ENCODE results near the gene USP43.
"Not testable (repeated sequence)": the region's sequence is repeated elsewhere in the genome, so short reads cannot be mapped to it uniquely, and the experiment has no call there.

USP43 gene

DNA sequence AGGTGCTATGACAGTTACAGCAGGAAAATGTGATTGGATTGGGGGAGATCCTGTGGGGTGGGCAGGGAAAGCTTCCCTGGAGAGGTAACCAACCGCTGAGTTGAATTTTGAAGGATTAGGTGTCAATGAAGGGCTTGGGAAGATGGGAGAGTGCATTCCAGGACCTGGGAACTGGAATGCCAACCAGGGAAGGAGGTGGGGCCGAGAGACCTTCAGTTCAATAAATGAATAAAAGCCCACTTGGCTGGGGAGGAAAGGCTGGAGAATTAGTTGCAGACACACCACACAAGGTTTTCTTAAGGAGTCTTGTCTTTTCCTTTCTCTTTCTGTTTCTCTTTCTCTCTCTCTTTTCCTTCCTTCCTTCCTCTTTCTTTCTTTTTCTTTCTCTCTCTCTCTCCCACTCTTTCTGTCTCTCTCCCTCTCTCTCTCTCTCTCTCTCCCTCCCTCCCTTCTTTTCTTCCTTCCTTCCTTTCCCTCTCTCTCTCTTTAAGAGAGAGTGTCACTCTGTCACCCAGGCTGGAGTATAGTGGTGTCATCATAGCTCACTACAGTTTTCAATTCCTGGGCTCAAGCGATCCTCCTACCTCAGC is 3.3 kb downstream of the USP43 start:
- intact Hi-C loops (cut with DNase I) = no loop called here
- DNase-seq = no peak

DNA sequence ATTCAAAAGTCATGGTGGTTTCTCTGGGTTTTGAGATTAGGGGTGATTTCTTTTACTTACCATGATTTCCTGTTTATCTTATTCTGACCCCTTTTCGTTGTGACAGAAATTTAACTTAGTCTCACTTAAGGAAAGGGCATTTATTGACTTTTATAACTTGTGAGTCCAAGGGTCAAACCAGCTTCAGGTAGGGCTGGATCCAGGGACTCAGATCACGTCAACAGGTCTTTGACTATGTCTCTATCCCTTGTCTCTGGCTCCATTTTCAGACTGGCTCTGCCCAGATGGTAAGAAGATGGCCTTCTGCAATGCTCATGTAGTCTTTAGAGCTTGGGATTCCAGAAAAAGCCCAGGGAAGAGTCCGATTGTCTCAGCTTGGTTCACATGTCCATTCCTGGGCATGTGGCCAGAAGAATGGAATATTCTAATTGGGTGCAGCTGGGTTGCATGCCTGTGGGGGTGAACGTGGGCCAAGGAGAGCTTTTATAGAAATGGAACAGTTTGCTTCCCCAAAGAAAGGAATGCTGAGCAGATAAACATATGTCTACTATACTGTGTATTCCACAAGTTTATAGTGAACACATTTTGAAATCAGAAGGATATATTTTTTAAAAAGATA is 13.4 kb downstream of the USP43 start:
- intact Hi-C loops (cut with DNase I) = no loop called here
- peak in 5 of 10 donors; percentile 20 to 85 (median 47) for DNase-seq

DNA sequence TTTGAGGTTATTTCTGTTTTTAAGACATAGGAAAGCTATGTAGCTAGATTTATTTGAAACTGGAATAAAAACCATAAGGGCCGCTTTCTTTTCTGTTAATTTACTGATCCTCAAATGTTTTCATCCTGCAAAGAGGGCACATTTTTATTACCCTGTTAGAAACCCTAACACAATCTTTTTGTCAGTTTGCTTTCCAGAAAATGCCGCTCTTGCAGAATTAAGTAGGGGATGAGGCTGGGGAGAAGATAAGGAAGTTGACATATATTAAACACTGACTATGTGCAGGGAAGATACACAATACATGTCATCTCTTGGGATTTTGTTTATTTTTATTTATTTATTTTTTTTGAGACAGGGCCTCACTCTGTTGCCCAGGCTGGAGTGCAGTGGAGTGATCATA is 15.7 kb downstream of the USP43 start:
- intact Hi-C loops (cut with DNase I) = no loop called here
- no peak for DNase-seq

DNA sequence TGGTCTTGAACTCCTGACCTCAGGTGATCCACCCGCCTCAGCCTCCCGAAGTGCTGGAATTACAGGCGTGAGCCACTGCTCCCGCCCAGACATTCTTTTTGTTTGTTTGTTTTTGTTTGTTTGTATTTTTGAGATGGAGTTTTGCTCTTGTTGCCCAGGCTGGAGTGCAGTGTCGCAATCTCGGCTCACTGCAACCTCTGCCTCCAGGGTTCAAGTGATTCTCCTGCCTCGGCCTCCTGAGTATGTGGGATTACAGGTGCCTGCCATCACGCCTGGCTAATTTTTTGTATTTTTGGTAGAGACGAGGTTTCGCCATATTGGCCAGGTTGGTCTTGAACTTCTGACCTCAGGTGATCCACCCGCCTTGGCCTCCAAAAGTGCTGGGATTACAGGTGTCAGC is 18.2 kb downstream of the USP43 start:
- intact Hi-C loops (cut with DNase I); DNase-seq: not testable (repeated sequence)

DNA sequence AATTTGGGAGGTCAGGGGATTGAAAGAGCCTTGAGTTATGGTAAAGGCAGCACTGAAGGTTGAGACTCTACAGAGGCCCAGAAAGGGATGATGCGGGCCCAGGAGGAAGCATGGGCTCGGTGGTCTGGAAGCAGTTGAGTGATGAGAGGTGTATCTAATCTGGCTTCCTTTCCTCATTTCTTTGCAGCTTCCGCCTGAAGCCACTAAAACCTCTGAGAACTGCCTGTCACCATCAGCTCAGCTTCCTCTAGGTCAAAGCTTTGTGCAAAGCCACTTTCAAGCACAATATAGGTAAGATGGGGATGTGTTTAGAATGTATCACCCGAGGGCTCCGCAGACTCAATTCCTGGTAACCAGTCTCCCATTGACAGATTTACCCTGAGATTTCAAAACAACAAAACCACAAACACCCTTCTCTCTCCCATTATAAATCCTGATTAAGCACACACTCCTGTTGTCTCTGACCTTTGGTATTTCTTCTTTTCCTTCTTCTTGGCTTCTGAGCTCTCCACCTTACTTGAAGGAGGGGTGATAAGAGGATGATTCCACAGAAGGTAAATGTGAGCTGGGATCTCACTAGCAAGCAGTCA is 21.2 kb downstream of the USP43 start:
- intact Hi-C loops (cut with DNase I) = no loop called here

DNA sequence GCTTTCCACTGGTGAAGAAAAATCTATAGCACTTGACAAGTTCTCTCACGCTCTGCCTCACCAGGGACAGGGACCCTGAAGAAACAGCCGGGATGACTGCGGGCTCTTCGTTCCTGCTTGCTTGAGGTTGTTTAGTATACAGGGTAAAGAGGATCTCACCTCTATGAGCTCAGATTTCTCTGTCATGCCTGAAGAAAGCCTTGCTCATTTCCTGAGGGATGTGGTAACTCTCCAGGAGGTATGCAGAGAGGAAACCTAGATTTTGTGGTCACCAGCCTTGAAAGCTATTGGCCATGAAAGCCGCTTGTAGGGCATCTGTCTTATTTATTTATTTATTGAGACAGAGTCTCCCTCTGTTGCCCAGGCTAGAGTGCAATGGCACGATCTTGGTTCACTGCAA is 23.2 kb downstream of the USP43 start:
- intact Hi-C loops (cut with DNase I) = no loop called here
- no peak for DNase-seq

More for the DNA sequence above, 21.2 kb downstream of the USP43 start:
- no peak for DNase-seq

DNA sequence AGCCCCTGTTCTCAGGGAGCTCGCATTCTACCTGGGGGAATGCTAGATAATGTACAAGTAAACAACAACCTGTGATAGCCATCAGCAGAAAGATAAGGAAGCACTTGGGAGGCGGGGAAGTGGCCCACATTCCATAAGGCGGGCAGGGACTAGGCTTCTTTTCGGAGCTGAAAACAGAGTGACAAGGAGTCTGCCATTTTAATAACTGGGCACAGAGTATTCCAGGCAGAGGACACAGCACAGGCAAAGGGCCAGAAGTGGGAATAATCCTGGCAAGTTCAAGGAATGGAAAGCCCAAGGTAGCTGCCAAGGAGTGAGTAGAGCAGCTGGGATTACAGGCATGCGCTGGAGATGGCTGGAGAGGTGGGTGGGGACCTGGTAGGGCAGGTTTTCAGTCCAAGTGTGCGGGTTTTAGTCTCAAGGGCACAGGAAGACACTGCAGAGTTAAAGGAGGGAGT is 24.3 kb downstream of the USP43 start:
- intact Hi-C loops (cut with DNase I) = no loop called here
- DNase-seq = peak in 1 of 10 donors; percentile 62

DNA sequence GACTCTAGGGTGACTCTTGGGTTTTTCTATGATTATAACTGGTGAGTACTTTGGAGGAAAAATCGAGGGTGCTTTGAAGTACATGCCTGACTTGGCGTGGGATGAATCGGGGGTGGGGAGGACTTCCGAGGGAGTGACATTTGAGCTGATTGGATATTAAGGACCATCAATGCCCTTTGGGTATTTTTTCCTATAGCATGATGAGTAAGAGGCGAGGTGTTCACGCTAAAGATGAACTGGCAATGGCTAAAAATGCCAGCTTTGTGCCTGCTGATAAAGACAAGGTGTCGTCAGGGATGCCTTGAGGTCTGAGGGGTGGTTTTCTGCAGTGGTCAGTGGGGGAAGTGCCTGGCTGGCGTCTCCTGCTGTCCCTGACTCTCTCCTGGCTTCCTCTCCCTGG is 25.3 kb downstream of the USP43 start:
- DNase-seq = no peak
- intact Hi-C loops (cut with DNase I) = no loop called here

DNA sequence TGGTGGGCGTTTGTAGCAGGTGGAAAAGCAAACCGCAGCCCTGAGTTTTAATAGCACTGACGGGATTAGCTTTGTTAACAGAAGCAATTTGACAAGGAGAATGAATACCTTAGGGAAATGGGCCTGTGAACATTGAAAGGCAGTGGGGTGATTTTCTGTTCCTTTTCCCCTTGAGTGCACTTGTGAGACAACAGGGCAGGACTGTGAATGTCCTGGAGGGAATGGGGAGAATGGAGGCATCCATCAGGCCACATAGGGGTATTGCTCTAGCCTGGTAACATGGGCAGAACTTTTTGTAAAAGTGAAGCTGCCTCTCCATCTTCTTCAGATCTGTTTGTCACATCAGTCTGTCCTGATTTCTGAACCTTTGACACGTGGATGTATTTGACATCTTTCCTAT is 26.2 kb downstream of the USP43 start:
- intact Hi-C loops (cut with DNase I) = no loop called here
- no peak for DNase-seq

DNA sequence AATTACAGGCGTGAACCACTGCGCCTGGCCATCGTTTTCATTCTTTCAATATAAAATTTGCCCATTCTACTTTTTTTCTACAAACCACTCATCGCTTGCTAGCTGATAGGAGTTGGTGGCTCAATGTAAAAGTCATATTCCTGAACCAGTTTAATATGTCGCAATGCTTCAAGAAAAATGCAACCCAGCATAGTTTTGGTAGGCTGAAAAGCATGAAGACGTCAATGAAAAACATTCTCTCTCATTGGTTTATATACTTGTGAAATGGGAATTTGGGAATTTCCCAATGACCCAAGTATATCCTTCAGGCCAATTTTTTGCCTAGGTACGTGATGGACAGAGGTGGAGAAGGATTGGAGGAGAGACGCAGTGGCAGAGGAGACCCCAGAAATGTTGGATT is 26.9 kb downstream of the USP43 start:
- intact Hi-C loops (cut with DNase I) = no loop called here
- DNase-seq = no peak

DNA sequence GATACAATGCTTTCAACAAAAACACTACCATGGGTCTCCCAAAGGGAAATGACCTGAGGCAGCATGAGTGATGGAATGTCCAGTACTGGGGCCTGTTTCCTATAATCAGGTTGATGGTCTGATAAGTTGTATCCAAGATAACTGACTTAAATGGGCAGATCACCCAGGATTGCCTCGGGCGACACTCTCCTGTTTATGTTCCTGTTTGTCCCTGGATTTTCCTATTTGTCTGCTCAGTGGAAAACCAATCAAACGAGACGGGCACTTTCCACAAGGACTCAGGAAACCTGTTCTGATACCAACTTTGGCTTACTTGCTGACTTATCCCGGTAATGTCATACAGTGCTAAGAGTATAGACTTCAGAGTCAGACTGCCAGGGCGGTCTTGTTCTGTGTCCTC is 27.4 kb downstream of the USP43 start:
- DNase-seq = no peak
- intact Hi-C loops (cut with DNase I) = no loop called here

DNA sequence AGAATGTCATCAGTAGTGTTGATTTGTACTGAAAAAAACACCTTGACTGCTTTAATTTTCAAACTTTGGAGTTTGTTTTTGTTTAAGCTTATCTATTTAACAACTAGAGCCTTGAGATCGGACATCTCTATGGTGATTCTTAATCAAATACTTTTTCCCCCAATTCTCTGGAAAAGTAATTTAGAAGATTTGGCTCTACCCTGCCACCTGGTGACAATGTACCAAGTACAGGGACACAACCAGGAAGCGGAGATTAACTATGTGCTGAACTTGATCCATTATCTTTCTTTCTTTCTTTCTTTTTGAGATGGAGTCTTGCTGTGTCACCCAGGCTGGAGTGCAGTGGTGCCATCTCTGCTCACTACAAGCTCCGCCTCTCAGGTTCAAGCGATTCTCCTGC is 30.8 kb downstream of the USP43 start:
- DNase-seq = no peak
- intact Hi-C loops (cut with DNase I) = no loop called here

DNA sequence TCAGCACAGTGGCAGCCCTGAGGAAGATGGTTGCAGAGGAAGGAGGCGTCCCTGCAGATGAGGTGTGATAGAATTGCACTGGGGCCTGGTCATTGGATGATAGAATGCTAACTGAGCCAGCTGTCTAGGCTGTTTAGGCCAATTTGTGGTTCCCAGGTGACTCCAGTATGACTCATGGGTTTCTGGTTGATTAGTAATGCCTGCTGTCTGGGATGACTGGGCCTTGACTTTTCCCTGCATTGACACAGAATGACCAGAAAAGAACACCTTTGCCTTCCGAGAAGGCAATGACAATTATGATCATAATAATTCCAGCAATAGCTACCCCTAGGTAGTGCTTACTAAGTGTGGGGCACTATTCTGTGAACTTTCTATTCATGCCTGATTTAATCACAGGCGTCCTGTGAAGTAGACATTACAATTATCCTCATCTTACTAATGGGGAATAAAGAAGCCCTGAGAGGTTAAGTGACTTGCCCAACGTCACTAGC is 31.5 kb downstream of the USP43 start:
- intact Hi-C loops (cut with DNase I) = no loop called here
- no peak for DNase-seq

DNA sequence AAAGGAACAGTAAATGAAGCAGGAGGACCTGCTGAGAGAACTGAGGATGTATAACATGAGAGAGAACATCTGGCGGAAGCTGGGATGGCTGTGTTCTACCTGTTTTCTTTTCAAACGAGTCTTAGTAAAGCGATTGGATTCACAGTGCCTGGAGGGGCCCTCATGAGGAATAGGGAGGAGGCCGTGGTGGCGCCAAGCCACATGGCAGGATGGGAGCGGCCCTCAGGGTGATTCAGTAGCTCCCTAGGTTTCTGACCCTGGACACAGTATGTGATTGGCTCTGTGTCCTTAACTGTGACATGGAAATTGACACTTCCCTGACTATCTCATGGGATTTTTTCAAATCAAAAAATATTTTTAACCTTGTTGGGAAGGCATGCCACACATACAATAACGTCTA is 32.1 kb downstream of the USP43 start:
- intact Hi-C loops (cut with DNase I) = no loop called here

DNA sequence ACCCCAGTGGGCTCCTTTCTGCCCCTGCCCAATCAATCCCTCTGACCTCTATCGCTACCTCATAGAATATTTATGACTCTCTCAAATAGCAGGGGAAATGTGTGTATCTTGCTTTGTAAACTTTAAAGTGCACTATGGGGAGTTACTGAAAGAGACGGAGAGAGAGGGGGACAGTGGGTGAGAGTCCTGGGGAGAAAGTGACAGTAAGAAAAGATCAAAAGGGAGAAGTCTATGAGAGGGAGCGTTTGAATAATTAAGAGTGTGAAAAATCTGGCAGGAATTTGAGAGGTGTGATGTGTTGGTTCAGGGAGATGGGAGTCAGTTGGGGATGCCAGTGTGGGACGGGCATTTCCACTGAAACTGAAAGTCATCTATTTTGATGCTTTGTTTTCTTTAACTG is 32.6 kb downstream of the USP43 start:
- DNase-seq = no peak
- intact Hi-C loops (cut with DNase I) = no loop called here

More for the DNA sequence above, 32.1 kb downstream of the USP43 start:
- no peak for DNase-seq

DNA sequence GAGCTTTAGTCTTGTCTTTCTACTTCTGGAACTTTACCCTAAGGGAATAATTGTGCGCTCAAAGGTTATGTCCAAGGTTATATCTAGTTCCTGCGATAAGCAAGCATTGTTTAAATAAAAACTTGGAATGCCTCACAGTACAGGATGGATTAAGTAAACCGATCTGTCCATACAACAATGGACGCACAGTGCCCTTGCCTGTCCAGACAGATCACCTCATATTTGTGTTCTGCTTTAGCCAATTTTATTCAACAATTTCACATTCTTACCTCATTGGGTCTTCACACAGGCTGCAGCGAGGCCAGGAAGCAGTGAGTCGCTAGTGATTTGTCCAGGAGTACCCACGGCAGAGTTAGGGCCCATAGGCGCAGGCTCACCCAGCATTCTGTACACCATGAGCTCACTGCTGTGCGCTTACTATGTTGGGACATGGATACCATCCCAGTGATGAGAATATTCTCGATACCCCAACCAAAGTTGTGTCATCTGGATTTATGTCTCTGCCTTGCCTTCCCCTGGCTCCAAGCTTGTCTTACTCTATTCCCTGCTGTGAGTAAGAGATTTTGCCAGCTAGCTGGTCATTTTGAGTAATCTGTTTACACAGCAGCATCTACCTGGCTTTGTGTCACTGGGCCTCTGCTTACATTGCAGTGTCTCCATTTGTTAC is 39.8 kb downstream of the USP43 start:
- no peak for DNase-seq
- intact Hi-C loops (cut with DNase I) = loop anchor here (10.0 kb wide), 1 partner anchor 60 kb away; no protein-coding TSS in a partner anchor

DNA sequence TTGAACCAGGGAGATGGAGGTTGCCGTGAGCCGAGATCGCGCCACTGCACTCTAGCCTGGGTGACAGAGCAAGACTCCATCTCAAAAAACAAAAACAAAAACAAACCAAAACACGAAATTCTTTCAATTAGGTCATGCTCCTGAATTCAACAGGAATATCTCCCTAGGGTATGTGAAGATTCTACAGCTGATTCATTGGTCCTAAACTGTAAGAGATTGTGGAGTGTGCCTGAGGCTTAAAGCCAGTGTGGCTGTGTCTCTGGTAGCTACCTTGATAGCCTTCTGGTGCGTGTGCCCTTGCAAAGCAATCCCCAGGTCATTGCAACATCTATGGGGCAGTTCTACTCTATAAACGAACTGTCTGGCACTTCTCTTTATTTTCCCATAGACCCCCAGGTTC is 48.4 kb downstream of the USP43 start:
- DNase-seq = no peak
- intact Hi-C loops (cut with DNase I) = no loop called here

DNA sequence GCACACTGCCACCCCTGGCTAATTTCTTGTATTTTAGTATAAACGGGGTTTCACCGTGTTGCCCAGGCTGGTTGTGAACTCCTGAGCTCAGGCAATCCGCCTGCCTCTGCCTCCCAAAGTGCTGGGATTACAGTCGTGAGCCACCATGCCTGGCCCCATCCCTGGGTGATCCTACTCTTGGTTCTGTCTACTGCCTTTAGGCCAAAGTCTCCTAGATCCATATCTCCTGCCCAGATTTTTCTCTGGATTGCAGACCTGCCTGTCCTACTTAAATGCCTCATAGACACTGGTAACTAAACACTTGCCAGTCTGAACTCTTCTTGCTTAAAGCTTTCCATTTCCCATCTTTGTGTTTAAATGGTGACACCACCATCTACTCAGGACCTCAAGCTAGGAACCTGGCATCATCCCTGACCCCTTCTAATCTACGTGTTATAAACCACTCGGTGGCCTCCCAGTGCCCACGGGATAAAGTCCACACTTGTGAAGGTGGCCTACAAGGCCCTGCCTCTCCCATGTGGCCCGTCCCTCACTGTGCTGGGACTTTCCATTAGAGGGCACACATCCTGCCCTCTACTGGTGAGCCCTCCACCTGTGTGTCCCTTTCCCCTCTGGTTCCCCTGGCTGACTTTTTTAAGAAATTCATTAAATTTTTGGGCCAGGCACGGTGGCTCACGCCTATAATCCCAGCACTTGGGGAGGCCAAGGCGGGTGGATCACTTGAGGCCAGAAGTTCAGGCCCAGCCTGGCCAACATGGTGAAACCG is 51.1 kb downstream of the USP43 start:
- no peak for DNase-seq
- intact Hi-C loops (cut with DNase I) = no loop called here

DNA sequence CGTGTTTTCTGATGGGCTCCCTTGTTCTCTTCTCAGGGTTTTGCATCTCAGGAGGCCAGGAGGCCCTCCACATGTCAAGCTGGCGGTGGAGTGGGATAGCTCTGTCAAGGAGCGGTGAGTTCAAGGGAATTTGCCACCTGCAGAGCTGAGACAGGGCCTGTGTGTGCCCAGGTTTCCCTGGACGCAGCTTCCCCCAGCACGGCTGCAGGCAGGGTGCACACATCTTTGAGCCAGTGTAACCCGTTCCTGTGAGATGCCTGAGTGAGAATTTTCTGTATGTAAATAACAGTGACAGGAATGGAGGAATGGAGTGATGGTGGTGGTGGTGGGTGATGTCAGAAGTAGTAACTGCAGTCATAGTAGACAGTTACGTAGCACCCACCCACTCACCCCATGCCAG is 54.8 kb downstream of the USP43 start:
- intact Hi-C loops (cut with DNase I) = no loop called here
- DNase-seq = no peak

DNA sequence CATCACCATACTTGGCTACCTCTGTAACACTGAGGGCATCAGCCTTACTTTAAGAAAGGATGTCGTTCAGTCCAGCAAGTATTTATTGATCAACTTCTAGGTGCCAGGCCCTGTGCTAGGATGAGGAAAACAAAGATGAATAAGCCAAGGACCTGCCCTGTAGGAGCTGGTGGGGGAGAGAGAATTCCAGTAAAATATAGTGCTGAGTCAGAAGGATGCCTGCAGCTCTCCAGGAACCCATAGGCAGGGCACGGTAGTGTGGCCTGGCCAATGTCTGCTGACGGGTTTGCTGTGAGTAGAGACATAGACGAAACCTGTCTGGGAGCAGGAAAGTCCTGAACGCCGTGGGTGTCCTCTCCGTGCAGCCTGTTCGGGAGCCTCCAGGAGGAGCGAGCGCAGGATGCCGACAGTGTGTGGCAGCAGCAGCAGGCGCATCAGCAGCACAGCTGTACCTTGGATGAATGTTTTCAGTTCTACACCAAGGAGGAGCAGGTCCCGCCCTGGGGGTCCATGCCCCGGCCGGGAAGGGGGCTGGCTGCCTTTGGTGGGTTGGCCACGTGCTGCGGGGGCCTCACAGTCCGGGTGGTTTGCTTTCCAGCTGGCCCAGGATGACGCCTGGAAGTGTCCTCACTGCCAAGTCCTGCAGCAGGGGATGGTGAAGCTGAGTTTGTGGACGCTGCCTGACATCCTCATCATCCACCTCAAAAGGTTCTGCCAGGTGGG is 55.6 kb downstream of the USP43 start:
- no peak for DNase-seq
- intact Hi-C loops (cut with DNase I) = no loop called here
